ENCODE measurements around the gene FSHB.
"Not testable (repeated sequence)": the region's sequence is repeated elsewhere in the genome, so short reads cannot be mapped to it uniquely, and the experiment has no call there.

FSHB gene

GRCh38 chr11:30230714-30231113 is at the start of gene FSHB:
FSHB (plus strand) TSS chr11:30231014; CDS start chr11:30231903, 889 bp downstream.
- no peak for DNase-seq

DNA sequence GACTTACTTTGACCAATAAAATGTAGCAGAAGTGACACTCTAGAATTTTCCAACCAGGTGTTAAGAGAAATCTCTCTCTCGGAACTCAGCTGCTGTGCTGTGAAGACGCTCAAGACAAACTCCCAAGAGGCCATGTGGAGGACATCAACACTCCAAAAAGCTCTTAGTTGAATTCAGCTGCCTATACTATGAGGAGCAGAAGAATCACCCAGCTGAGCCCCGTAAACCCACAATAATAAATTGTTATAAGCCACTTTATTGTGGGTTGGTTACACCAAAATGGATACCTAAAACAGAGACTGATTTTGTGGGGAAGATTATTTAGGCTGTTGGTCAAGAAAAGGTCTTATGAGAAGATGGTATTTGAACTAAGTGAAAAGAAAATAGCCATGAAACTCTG is 44.1 kb upstream of the FSHB start:
- no peak for DNase-seq

- no peak for DNase-seq
Observed at GRCh38 chr11:30192620-30193019, 38.2 kb upstream of the FSHB start.

DNA sequence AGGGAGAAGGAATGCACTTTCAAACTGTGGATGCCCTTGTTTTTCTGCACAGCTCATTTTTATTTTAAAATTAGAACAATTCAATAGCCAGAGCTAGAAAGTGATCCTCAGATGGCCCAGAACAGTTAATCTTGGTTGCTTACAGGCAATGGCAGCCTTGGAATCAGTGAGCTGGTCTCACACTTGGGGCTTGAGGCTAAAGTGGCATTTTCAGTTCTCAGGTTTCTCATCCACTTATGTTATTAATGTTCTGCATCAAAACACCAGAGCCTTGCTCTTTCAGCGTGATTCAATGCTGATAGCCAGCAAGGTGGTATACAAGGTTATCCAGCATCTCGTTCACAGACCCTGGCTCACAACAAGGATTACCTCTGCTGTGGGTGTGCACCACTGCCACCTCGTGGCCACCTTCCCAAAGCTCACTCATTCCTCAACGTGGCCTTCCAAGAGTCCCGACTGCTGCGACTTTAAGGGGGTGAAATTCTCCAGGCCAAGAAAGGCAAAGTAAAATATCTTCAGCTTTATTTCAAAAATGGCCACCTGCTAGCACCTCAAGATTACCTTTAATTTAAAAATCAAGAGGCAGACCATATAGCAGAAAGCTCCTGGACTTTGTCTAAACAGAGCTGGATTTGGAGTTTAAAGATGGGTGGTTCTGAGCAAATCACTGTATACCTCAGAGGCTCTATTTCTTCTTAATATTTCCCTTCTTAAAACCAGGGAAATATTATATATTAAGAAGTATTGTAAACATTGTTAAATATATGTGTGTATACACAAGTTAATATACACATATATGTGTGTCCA is 34.2 kb upstream of the FSHB start:
- peak; percentile 88 for DNase-seq

GRCh38 chr11:30197869-30198268 is 32.9 kb upstream of the FSHB start:
- no peak for DNase-seq

- DNase-seq, result not testable (repeated sequence)
Observed at GRCh38 chr11:30202989-30203388, 27.8 kb upstream of the FSHB start.

- no peak for DNase-seq
Observed at GRCh38 chr11:30203850-30204249, 27.0 kb upstream of the FSHB start.

DNA sequence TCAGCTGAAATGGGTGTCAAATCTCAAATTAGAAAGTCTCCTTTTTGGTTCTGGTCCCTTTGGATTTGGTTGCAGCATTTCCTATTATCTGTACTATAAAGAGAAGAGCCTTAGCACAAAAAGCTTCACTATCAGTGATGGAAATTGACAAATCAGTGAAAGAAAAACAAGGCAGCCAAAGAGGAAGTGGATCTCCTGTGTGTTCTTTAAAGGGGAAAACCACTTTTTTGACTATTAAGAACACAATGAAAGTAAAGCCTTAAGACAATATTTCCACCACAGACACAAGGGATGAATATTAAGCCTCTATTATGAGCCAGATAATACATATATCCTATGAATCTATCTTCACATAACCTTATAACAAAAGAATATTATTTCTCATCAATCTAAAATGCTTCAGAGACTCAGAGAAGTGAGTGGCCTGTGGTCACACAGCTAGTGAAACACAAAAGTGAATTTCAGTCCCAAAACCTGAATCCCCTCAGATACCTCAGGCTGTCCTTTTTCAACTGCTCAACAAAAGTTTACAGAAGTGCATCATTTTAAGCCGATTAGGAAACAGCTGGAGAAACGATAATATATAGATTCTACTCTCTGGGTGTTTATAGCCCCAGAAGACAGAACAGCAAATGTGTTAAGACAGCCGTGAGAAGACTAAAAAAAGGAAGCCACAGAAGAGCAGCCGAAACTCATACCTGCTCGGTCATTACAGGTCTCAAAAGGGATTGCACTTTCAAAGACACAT is 24.4 kb upstream of the FSHB start:
- no peak for DNase-seq

- DNase-seq, result no peak
Observed at GRCh38 chr11:30210357-30210756, 20.5 kb upstream of the FSHB start.

DNA sequence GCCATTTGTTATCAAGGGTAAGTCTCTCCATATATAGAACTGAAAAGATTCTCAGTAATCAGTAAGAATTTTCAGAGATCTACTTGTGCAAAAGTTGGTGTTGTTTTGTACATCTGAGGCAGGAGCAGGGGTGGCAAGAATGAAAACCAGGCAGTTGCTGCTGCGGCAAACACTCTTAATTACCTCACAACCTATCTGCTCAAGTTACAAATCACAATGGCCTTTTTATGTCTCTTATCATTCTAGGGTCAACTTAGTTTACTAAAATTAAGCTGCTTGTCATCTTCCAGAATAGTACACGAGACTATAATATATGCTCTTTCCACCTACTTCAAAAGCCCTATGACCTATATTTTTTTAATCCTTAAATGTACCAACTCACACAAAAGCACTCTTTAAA is 14.3 kb upstream of the FSHB start:
- no peak for DNase-seq

GRCh38 chr11:30218278-30218677 is 12.5 kb upstream of the FSHB start:
- DNase-seq, result no peak

DNA sequence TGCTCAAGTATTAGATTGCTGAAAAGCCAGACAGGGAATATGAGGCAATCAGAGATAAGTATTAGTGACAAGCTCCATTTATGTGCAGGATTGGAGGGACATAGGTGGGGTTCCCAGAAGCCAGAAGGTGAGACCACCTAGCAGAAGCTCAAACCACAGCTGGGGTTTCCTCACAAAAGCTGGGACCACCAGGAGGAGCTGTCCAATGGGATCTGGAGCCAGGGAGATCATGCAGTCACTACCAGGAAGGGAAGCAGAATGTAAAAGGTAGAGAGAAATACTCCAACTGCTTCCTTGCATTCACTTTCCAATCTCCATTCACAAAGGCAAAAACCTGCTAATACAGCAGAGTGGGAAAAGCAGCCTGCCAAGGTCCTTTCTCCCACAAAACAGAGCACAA is 5.2 kb upstream of the FSHB start:
- no peak for DNase-seq

DNA sequence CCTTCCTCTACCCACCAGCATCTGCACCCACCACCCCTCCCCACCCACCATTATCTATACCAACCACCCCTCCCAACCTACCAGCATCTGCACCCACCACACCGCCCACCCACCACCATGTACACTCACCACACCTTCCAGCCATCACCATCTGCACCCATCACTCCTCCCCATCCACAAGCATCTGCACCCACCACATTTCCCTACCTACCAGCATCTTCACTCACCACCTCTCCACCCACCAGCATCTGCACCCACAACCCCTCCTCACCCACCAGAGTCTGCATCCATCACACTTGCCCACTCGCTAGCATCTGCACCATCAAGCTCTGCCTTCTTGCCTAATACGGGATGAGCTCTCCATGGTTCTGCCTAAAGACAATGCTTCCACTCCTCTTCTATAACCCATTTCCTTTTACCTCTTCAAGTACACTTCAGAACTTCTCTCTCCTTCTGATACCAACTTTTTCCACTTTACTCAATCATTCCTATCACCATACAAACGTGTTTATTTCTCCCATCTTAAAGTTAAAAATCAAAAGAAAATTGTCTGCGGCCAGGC is 2.4 kb upstream of the FSHB start:
- no peak for DNase-seq

- DNase-seq, result no peak
Observed at GRCh38 chr11:30239025-30239424, 8.2 kb downstream of the FSHB start.

DNA sequence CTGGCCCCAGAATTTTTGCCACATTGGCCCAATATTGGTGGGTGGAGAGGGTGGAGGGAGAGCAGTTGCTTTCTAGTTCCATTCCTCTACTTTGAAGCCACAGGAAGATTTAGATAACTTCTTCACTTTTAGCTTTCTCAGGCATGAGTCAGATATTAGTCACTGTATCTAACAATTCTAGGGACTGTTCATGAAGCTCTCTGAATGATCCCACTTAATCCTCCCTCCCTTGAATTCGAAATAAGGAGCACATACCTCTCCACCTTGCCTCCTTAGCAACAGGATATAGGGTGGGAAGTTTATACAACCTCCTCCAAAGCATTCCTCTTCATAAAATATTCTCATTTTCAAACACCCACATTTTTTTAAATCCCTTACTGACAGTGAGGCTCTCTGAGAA is 13.5 kb downstream of the FSHB start:
- DNase-seq, result no peak

DNA sequence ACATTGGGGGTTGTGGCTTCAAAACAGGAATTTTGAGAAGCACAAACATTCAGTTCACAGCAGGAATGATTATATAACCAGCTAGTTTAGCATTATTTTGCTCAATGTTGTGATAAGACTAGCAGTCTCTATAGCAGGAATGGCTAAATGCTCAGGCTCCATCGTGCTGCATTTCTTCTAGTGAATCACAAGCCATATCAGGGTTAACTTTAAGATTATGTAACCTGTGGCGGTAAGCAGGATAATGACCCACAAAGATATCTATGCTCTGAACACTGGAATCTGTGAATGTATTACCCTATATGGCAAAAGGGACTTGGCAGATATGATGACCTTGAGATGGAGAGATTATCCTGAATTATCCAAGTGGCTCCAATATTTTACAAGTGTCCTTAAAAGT is 14.8 kb downstream of the FSHB start:
- DNase-seq, result no peak

DNA sequence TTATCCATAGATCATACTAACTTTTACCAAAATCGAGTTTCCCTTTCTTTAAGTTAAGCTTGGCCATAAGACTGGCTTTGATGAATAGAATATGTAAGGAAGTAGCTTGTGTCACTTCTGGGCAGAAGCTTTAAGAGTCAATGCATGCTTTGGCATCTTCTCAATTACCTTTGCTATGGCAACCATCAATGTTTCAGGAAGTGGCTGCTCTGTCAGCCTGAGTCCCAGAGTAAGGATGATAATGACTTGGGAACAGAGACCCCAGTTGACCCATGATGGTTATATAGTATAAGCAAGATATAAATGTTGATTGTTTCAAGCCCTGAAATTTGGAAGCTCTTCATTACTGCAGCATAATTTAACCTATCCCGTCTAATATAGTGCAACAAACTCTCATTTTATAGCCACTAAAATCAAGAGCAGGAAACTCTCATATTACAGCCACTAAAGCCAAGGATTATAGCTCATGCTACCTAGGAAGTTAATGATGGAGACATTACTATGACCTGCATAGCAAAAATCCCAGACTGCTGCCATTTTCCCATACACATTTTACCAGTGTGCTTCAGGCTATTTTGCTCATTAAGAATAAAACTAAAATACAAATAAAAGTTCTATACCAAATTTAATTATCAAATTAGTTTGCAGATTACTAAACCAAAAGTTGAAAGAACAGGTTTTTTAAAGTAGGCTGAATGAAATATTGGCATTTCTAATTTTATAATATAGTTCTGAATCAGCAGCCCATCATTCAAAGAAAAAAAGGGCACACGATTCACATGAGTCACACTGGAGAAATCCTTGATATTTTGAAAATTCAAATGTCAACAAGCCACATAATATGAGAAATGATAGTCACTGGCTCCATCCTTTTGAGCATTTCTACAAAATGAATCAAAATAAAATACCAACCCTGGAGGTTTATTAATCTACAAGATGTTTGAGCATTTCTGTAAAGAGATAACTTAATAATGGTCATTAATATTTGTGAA is 23.8 kb downstream of the FSHB start:
- no peak for DNase-seq

DNA sequence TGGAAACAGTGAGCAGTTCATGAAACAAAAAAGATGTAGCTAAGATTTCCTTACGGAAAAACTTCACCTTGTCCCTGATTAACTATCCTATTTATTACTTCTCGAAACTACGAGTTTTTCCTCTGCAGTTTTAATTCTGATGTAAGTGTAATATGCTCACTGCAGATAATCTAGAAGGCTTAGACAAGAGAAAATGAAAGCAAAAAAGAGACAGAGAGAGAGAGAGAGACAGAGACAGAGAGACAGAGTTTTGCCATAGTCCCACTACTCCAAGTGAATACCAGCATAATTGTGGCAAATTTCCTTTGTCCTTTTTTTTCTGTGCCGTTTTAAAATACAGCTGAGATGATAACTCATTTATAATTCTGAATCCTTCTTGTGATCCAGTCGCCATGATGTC is 24.8 kb downstream of the FSHB start:
- no peak for DNase-seq

- DNase-seq, result no peak
Observed at GRCh38 chr11:30257058-30257457, 26.2 kb downstream of the FSHB start.

DNA sequence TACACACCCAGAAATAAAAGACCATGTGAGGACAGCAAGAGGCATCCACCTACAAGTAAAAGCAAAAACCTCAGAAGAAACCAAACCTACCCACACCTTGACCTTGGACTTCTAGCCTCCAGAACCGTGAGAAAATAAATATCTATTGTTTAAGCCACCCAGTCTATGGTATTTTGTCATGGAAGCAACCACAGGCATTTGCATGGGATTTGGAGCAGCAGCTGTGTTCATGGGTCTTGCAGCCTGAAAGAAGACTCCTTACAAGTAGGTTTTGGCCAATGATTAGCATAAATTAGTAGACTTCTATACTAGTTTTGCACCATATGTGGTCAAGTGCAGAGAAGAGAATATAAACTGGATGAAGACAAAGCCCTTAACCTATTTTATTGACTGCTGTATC is 27.9 kb downstream of the FSHB start:
- DNase-seq, result no peak

DNA sequence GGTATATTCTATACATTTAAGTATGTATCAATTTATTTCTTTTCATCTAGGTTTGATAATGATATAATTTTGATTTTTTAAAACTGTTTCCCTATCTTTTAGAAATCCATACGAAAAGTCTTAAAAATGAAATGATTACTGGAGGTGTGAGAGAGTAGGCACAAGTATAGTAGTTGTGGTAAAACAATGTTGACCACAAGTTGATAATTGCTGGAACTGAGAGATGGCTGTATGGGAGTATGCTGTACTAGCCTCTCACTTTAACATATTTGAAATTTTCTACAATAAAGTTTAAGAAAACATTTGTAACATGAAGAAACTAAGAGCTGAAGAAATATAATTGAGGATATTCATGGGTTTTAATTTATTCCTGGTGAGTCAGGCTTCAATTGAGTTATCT is 30.0 kb downstream of the FSHB start:
- no peak for DNase-seq

GRCh38 chr11:30261821-30262220 is 31.0 kb downstream of the FSHB start:
- no peak for DNase-seq

DNA sequence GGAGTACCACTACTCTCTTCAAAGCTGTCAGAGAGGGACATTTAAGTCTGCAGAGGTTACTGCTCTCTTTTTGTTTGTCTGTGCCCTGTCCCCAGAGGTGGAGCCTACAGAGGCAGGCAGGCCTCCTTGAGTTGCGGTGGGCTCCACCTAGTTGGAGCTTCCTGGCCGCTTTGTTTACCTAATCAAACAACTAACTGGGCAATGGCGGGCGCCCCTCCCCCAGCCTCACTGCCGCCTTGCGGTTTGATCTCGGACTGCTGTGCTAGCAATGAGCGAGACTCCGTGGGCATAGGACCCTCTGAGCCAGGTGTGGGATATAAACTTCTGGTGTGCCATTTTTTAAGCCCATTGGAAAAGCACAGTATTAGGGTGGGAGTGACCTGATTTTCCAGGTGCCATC is 37.8 kb downstream of the FSHB start:
- not testable (repeated sequence) for DNase-seq

Data from NCI-H187 treated with DMSO at 0.1 percent for 48 hours (cell line).